Measurements from ENCODE around the gene PMF1. TPM values are rescaled to one million over a fixed set of nuclear protein-coding genes. Genes with fewer than 3 reads are reported as not detected.
"Not testable (repeated sequence)": the region's sequence is repeated elsewhere in the genome, so short reads cannot be mapped to it uniquely, and the experiment has no call there.

PMF1 gene
- total RNA-seq, 2 experiments from 2014 or later = 79.7 to 82.9 TPM

GRCh38 chr1:156193488-156194299, 19.1 kb upstream of the PMF1 start, which contains the start of gene SLC25A44:
Gene SLC25A44, plus strand, starts transcription at chr1:156194104. Its CDS starts 5,744 bp downstream, at chr1:156199848.
- POLR2A ChIA-PET = interaction anchor here (0.5 to 2.0 kb wide), 5 partner anchors 13 to 88 kb away, joined by 3 to 17 read pairs (median 3); partner anchors contain the start of genes PMF1 and SMG5
- CTCF ChIA-PET = interaction anchor here (1.2 to 3.7 kb wide), 6 partner anchors 19 to 97 kb away, joined by 3 to 15 read pairs (median 8); partner anchors contain the start of gene PMF1

DNA sequence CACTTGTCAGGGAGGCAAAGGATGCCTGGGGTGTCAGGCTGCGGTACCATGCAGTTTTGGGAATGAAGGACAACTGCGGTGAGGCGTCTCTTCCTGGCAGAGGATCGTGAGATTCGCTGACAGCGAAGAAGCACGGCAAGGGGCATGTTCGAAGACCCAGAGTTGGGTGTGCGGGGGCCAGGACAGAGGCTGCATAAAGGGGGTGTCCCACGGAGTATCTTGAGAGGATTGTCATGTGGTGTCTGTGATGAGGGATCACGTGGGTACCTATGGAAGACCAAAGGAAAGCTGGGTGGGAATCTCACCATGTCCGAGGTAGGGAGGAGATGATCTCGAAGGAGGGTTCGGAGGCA, 18.5 kb upstream of the PMF1 start:
- ChIA-PET POLR2A (interaction anchor here (1.0 to 2.0 kb wide), 3 partner anchors 19 to 88 kb away, joined by 3 to 17 read pairs (median 4); partner anchors contain the start of genes PMF1 and SMG5), CTCF (interaction anchor here (0.6 to 3.7 kb wide), 7 partner anchors 19 to 98 kb away, joined by 3 to 15 read pairs (median 6); partner anchors contain the start of gene PMF1)

DNA sequence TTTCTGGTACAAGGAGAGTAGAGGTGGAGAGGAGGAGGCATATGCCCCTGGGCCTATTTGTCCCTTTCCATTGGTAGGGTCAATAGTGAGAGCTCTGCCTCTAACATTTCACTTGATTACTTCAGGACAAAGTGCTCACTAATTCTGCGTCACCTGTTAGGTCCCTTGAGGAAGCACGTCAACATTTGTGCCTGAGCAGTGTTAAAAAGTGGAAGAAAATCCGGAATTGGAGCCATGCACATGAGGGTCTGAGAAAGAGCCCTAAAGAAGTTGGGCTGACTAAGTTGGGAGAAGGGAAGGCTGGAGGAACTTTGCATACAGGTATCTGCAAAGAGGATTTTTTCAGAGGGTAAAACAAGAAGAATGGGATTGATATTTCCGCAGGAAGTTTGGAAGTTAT, 17.0 kb upstream of the PMF1 start:
- CTCF ChIA-PET = interaction anchor here (3.7 kb wide), 1 partner anchor 30 kb away, joined by 15 read pairs; no protein-coding TSS in a partner anchor
- POLR2A ChIA-PET = no interaction called here

DNA sequence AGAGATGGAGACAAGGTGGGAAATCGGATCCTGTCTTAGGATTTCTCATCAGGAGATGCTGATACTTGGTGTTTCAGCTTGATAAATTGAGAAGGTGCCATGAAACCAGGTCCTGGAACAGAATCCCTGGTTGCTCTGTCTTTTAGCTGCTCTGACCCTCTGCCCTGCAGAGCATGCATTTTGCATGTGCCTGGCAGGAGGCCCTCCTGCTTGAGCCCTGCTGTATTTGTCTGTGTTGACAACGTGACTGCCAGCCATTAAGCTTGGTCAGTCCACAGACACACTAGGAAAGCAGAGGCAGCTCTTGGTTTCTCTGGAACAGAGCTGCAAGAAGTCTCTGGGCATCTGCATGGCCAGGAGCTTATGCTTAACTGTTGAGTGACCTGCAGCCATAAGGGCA, 16.4 kb upstream of the PMF1 start:
- ChIA-PET POLR2A (interaction anchor here (1.4 kb wide), 1 partner anchor 17 kb away, joined by 5 read pairs; the partner anchor contains the start of gene PMF1), CTCF (interaction anchor here (0.5 to 3.7 kb wide), 7 partner anchors 27 to 100 kb away, joined by 3 to 15 read pairs (median 3); no protein-coding TSS in a partner anchor)

- ChIA-PET CTCF (interaction anchor here (2.6 kb wide), 2 partner anchors 14 to 27 kb away, joined by 7 to 19 read pairs; partner anchors contain the start of gene PMF1), POLR2A (interaction anchor here (0.8 to 4.2 kb wide), 6 partner anchors 14 to 102 kb away, joined by 3 to 27 read pairs (median 6); partner anchors contain the start of gene PMF1)
Measured at GRCh38 chr1:156198831-156199349, 13.9 kb upstream of the PMF1 start.

DNA sequence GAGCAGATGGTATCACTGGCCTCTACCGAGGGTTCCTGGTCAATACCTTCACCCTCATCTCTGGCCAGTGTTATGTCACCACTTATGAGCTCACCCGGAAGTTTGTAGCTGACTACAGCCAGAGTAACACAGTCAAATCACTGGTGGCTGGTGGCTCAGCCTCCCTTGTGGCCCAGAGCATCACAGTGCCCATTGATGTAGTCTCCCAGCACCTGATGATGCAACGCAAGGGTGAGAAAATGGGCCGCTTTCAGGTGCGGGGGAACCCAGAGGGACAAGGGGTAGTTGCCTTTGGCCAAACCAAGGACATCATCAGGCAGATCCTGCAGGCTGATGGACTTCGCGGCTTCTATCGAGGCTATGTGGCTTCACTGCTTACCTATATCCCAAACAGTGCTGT, 12.8 kb upstream of the PMF1 start:
- ChIA-PET CTCF (interaction anchor here (1.2 to 2.6 kb wide), 3 partner anchors 13 to 59 kb away, joined by 3 to 19 read pairs (median 7); partner anchors contain the start of gene PMF1), POLR2A (interaction anchor here (0.5 to 4.2 kb wide), 2 partner anchors 13 to 25 kb away, joined by 5 to 27 read pairs; partner anchors contain the start of gene PMF1)

DNA sequence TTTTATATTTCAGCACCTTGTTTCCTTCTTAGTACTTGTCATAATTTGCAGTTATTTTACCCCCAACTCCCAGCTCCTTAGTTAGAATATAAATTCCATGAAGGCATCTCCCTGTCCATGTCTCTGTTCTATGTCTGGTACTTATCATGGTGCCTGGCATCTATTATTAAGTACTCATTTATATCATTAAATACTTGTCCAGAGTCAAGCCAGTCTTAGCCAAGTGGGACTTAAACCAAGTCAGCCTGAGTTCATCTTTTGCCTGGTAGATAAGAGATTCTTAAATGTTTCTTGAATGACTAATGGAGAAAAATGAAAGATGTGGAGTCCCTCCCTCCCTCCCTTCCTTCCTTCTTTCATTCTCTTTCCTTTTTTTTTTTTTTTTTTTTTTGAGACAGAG, 9.5 kb upstream of the PMF1 start:
- CTCF ChIA-PET = no interaction called here
- POLR2A ChIA-PET = interaction anchor here (0.5 to 2.0 kb wide), 2 partner anchors 10 to 22 kb away, joined by 5 to 6 read pairs; partner anchors contain the start of gene PMF1

- ChIA-PET CTCF (interaction anchor here (1.8 kb wide), 1 partner anchor 21 kb away, joined by 4 read pairs; no protein-coding TSS in a partner anchor), POLR2A (no interaction called here)
Measured at GRCh38 chr1:156204686-156205085, 8.1 kb upstream of the PMF1 start.

- ChIA-PET POLR2A (no interaction called here), CTCF (interaction anchor here (3.0 to 4.8 kb wide), 2 partner anchors 14 to 18 kb away, joined by 9 to 54 read pairs; partner anchors contain the start of gene SLC25A44)
Measured at GRCh38 chr1:156211243-156211642, 1.6 kb upstream of the PMF1 start.

DNA sequence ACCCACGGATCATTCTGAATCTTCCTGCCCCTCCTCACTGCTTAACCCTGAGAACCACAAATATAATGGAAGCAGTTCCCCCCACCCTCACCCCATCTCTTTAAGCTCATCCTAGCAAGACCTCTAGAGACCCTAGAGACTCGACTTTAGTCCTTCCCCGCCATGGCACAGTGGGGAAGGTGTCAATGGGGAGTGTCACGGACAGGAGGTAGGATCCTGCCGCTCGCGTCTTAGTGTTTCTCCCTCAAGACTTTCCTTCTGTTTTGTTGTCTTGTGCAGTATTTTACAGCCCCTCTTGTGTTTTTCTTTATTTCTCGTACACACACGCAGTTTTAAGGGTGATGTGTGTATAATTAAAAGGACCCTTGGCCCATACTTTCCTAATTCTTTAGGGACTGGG, 677 bp upstream of the PMF1 start:
- CTCF ChIA-PET = interaction anchor here (1.4 to 4.8 kb wide), 7 partner anchors 10 to 116 kb away, joined by 4 to 54 read pairs (median 7); partner anchors contain the start of gene SLC25A44
- POLR2A ChIA-PET = interaction anchor here (0.8 to 2.9 kb wide), 11 partner anchors 9 to 126 kb away, joined by 3 to 42 read pairs (median 5); partner anchors contain the start of genes CCT3, SLC25A44 and TSACC

GRCh38 chr1:156213644-156213966, 798 bp downstream of the PMF1 start:
- ChIA-PET CTCF (interaction anchor here (0.7 to 4.8 kb wide), 9 partner anchors 8 to 117 kb away, joined by 4 to 54 read pairs (median 5); partner anchors contain the start of gene SLC25A44), POLR2A (interaction anchor here (0.6 to 2.9 kb wide), 7 partner anchors 8 to 115 kb away, joined by 3 to 42 read pairs (median 5); no protein-coding TSS in a partner anchor)

DNA sequence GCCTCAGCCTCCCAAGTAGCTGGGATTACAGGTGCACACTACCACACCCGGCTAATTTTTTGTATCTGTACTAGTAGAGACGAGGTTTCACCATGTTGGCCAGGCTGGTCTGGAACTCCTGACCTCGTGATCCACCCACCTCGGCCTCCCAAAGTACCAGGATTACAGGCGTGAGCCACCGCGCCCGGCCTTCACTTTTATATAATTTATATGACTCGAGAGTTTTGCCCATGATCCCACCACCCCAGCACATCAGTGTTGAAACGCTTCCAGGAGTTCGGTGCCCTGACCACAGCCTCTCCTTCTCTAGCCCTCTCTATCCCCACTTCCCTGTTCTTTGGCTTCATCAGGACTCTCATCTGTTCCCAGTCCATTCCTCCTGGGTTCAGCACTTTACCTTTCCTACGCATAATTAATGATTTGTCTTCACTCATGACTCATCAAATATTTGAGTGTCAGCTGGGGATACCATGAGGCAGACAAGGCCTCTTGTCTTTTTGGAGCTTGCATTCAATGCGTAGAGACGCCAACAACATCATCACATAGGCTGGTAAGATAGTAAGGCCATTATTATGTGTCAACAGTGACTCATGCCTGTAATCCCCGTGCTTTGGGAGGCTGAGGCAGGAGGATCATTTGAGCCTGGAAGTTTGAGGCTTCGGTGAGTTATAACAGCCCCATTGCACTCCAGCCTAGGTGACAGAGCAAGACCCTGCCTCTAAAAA, 1.4 kb downstream of the PMF1 start:
- CTCF ChIA-PET = interaction anchor here (0.7 to 4.8 kb wide), 4 partner anchors 11 to 73 kb away, joined by 4 to 54 read pairs (median 7); partner anchors contain the start of gene SLC25A44
- POLR2A ChIA-PET = interaction anchor here (0.6 to 2.9 kb wide), 4 partner anchors 11 to 110 kb away, joined by 3 to 42 read pairs (median 16); no protein-coding TSS in a partner anchor

GRCh38 chr1:156216361-156217086, 3.7 kb downstream of the PMF1 start:
- POLR2A ChIA-PET, CTCF ChIA-PET: not testable (repeated sequence)

GRCh38 chr1:156217871-156218270, 5.1 kb downstream of the PMF1 start:
- CTCF ChIA-PET = interaction anchor here (1.1 to 2.4 kb wide), 3 partner anchors 72 to 121 kb away, joined by 4 to 8 read pairs (median 7); no protein-coding TSS in a partner anchor
- POLR2A ChIA-PET = interaction anchor here (0.5 to 1.1 kb wide), 6 partner anchors 8 to 126 kb away, joined by 3 to 8 read pairs (median 4); no protein-coding TSS in a partner anchor

GRCh38 chr1:156220226-156220625, 7.4 kb downstream of the PMF1 start:
- CTCF ChIA-PET = interaction anchor here (1.4 kb wide), 1 partner anchor 65 kb away, joined by 4 read pairs; no protein-coding TSS in a partner anchor
- POLR2A ChIA-PET = interaction anchor here (2.3 kb wide), 1 partner anchor 7 kb away, joined by 16 read pairs; the partner anchor contains the start of gene PMF1

DNA sequence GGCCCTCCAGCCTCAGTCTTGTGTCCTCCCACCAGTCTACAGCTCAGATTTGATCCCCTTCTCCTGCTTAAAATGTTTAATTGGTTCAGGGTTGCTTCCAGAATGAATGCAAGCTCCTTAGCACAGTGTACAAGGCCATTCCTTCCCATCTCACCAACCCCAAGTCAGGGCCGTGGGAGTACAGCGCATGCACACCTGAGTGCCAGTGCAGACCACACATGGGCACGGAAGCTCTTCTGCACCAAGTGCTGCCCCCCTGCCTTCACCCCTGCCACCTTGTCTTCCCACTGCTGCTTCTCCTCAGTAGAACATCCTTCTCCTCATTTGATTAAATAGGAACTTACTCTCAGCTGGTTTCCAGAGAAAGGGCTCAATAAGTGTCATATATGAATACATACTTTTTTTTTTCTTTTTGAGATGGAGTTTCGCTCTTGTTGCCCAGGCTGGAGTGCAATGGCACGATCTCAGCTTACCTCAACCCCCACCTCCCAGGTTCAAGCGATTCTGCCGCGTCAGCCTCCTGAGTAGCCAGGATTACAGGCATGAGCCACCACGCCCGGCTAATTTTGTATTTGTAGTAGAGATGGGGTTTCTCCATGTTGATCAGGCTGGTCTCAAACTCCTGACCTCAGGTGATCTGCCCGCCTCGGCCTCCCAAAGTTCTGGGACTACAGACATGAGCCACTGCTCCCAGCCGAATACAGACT, 9.3 kb downstream of the PMF1 start:
- POLR2A ChIA-PET = interaction anchor here (2.3 kb wide), 1 partner anchor 9 kb away, joined by 16 read pairs; the partner anchor contains the start of gene PMF1
- CTCF ChIA-PET = interaction anchor here (1.5 to 2.4 kb wide), 2 partner anchors 10 to 72 kb away, joined by 7 read pairs; partner anchors contain the start of gene PMF1

DNA sequence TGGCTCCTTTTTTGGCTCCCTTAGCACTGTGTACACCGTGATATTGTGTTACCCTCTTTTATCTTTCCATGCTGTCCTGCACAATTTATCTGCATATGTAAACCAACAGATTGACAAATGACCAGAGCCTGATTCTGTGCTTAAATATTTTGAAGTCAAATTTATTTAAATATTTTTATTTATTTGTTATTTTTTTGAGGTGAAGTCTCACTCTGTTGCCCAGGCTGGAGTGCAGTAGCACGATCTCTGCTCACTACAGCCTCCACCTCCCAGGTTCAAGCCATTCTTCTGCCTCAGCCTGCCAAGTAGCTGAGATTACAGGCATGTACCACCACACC, 12.8 kb downstream of the PMF1 start:
- ChIA-PET POLR2A (interaction anchor here (0.8 to 4.2 kb wide), 4 partner anchors 8 to 129 kb away, joined by 4 to 42 read pairs (median 4); partner anchors contain the start of genes PMF1 and SLC25A44), CTCF (interaction anchor here (0.7 to 5.1 kb wide), 26 partner anchors 12 to 154 kb away, joined by 3 to 78 read pairs (median 6); partner anchors contain the start of genes PMF1, SEMA4A, SLC25A44 and SMG5)

All from activated CD8-positive, alpha-beta memory T cell treated with anti-CD3 and anti-CD28 coated beads for 36 hours (primary cell).